Activated CD4-positive, alpha-beta memory T cell treated with anti-CD3 and anti-CD28 coated beads, Interleukin-2, amount 10 ng/mL, durations not matched to agents 7 days and 5 days (primary cell): ENCODE measurements around the gene RMND1. TPM values are rescaled to one million over a fixed set of nuclear protein-coding genes. Genes with fewer than 3 reads are reported as not detected.
A peak's percentile ranks its signal among the peaks of the same experiment; 100 is the strongest.
"Not testable (repeated sequence)": the region's sequence is repeated elsewhere in the genome, so short reads cannot be mapped to it uniquely, and the experiment has no call there.

Experiments
- CTCF ChIA-PET: fragments of 350-600 bp; sonication (Branson Sonifier 250); formaldehyde crosslinking; loops from one replicate; lab custom pipeline; 2021; ENCODE audit warnings: antibody characterized with exemption, inconsistent platforms; lab: Charles Lee
- POLR2A ChIA-PET: fragments of 350-600 bp; sonication (Branson Sonifier 250); formaldehyde crosslinking; loops from one replicate; lab custom pipeline; 2021; ENCODE audit warnings: antibody characterized with exemption; lab: Charles Lee
- DNase-seq: peaks from one replicate; pipeline ENCODE4 v3.0.0-alpha.2; 2020
- H3K27ac Mint-ChIP-seq: one replicate; pipeline ENCODE4 v1.8.0; 2021; ENCODE audit warnings: mild to moderate bottlenecking, mixed read lengths
- H3K27me3 Mint-ChIP-seq: one replicate; pipeline ENCODE4 v1.8.0; 2021; ENCODE audit warnings: mixed read lengths
- H3K36me3 Mint-ChIP-seq: one replicate; pipeline ENCODE4 v1.8.0; 2021; ENCODE audit warnings: low read depth, mixed read lengths
- H3K4me1 Mint-ChIP-seq: one replicate; pipeline ENCODE4 v1.8.0; 2021; ENCODE audit warnings: mixed read lengths
- H3K4me3 Mint-ChIP-seq: one replicate; pipeline ENCODE4 v1.8.0; 2021; ENCODE audit warnings: mild to moderate bottlenecking, mixed read lengths
- H3K9me3 Mint-ChIP-seq: one replicate; pipeline ENCODE4 v1.8.0; 2021; ENCODE audit warnings: mixed read lengths
- total RNA-seq, 2 experiments: library from RNA; stranded (reverse); gene quantifications; one replicate each; pipeline ENCODE4 v1.2.3, GENCODE V29; 2021

The RMND1 gene
- total RNA-seq, 2 experiments from 2014 or later: 18.7 to 22.6 TPM

DNA sequence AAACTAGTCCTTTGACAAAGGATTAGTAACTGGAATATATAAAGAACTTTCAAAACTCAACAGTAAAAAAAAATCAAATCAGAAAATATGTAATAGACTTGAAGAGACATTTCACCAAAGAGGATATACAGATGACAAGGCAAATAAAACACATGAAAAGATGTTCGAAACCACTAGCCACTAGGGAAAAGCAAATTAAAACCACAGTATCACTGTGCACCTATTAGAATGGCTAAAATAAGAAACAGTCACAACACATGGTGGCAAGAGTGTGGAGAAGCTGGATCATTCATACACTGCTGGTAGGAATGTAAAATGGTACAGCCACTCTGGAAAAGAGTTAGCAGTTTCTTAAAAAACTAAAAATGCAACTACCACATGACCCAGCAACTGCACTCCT is 75.5 kb downstream of the RMND1 start:
- H3K9me3 Mint-ChIP-seq: no peaks in the 10 kb centered on the region
- DNase-seq: no peak
- ChIA-PET CTCF (interaction anchor here (1.9 to 2.1 kb wide), 2 partner anchors 13 to 52 kb away, joined by 4 to 5 read pairs; no protein-coding TSS in a partner anchor), POLR2A (interaction anchor here (1.3 to 12.5 kb wide), 2 partner anchors 16 to 75 kb away, joined by 6 to 247 read pairs; partner anchors contain the start of genes RMND1 and ZBTB2)
- H3K36me3 Mint-ChIP-seq: peaks cover 30% of the 10 kb centered on the region
- no peaks in the 10 kb centered on the region for H3K27me3 Mint-ChIP-seq
- H3K4me3 Mint-ChIP-seq: peak overlapping the region; percentile 40
- H3K4me1 Mint-ChIP-seq: peaks cover 85% of the 10 kb centered on the region
- H3K27ac Mint-ChIP-seq: peak overlapping the region; percentile 75

GRCh38 chr6:151375833-151376232 is 76.1 kb downstream of the RMND1 start:
- ChIA-PET POLR2A (interaction anchor here (1.3 to 12.5 kb wide), 2 partner anchors 17 to 76 kb away, joined by 6 to 247 read pairs; partner anchors contain the start of genes RMND1 and ZBTB2), CTCF (interaction anchor here (1.9 to 2.1 kb wide), 2 partner anchors 14 to 52 kb away, joined by 4 to 5 read pairs; no protein-coding TSS in a partner anchor)
- no peaks in the 10 kb centered on the region for H3K9me3 Mint-ChIP-seq
- DNase-seq: no peak
- H3K27ac Mint-ChIP-seq: peak overlapping the region; percentile 75
- H3K36me3 Mint-ChIP-seq: peaks cover 33% of the 10 kb centered on the region
- no peak overlapping the region for H3K4me3 Mint-ChIP-seq
- H3K4me1 Mint-ChIP-seq: peaks cover 85% of the 10 kb centered on the region
- no peaks in the 10 kb centered on the region for H3K27me3 Mint-ChIP-seq

DNA sequence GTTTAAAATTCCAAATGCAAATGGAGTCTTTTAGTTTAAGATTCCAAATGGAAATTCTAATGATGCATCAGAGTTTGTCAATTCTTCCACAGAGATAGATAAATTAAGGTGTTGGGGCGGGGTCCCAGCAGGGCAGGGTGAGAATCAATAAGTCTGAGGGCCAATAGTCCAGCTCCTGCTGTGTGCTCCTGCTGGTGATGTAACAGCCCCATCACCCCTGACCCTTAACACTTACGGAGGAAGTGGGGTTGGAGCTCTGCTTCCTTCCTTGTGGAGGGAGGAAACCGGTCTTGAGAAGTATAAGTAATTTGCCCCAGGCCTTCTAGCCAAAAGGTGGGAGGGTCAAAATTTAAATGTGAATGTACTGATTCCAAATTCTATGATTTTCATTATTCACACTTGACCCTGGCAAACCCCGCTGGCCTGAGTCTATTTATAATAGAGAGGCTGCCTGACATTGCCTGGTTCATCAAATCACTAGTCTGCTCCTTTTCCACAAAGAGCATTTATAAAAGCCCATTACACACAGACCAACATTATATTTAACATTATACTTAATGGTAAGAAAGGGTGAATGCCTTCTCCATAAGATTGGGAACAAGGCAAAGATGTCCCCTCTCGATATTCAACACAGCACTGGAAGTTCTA is 77.8 kb downstream of the RMND1 start:
- H3K36me3 Mint-ChIP-seq: peaks cover 38% of the 10 kb centered on the region
- peak; percentile 35 for DNase-seq
- no peaks in the 10 kb centered on the region for H3K27me3 Mint-ChIP-seq
- peak overlapping the region; percentile 63 for H3K4me3 Mint-ChIP-seq
- ChIA-PET CTCF (interaction anchor here (0.6 to 1.6 kb wide), 4 partner anchors 11 to 508 kb away, joined by 3 to 8 read pairs (median 4); no protein-coding TSS in a partner anchor), POLR2A (interaction anchor here (1.2 to 12.5 kb wide), 6 partner anchors 11 to 811 kb away, joined by 4 to 247 read pairs (median 10); partner anchors contain the start of genes RMND1 and ZBTB2)
- peak overlapping the region; percentile 88 for H3K27ac Mint-ChIP-seq
- no peaks in the 10 kb centered on the region for H3K9me3 Mint-ChIP-seq
- peaks cover 70% of the 10 kb centered on the region for H3K4me1 Mint-ChIP-seq

GRCh38 chr6:151372164-151372563 is 79.8 kb downstream of the RMND1 start:
- DNase-seq: peak; percentile 45
- Mint-ChIP-seq H3K27me3 (no peaks in the 10 kb centered on the region), H3K9me3 (no peaks in the 10 kb centered on the region), H3K4me3 (peak overlapping the region; percentile 42), H3K4me1 (peaks cover 57% of the 10 kb centered on the region), H3K36me3 (peaks cover 41% of the 10 kb centered on the region), H3K27ac (peak overlapping the region; percentile 88)
- ChIA-PET CTCF (interaction anchor here (0.6 to 1.2 kb wide), 4 partner anchors 17 to 48 kb away, joined by 3 to 4 read pairs (median 4); no protein-coding TSS in a partner anchor), POLR2A (interaction anchor here (1.0 to 12.5 kb wide), 5 partner anchors 11 to 80 kb away, joined by 3 to 247 read pairs (median 6); partner anchors contain the start of genes RMND1 and ZBTB2)

GRCh38 chr6:151370509-151371078 is 81.3 kb downstream of the RMND1 start:
- ChIA-PET CTCF (interaction anchor here (1.0 to 1.7 kb wide), 4 partner anchors 8 to 46 kb away, joined by 3 to 4 read pairs (median 4); no protein-coding TSS in a partner anchor), POLR2A (interaction anchor here (1.4 to 12.5 kb wide), 2 partner anchors 8 to 22 kb away, joined by 3 to 247 read pairs; partner anchors contain the start of gene ZBTB2)
- DNase-seq: no peak
- no peaks in the 10 kb centered on the region for H3K27me3 Mint-ChIP-seq
- peaks cover 41% of the 10 kb centered on the region for H3K4me1 Mint-ChIP-seq
- peak overlapping the region; percentile 88 for H3K27ac Mint-ChIP-seq
- H3K36me3 Mint-ChIP-seq: peaks cover 46% of the 10 kb centered on the region
- H3K4me3 Mint-ChIP-seq: no peak overlapping the region
- no peaks in the 10 kb centered on the region for H3K9me3 Mint-ChIP-seq

DNA sequence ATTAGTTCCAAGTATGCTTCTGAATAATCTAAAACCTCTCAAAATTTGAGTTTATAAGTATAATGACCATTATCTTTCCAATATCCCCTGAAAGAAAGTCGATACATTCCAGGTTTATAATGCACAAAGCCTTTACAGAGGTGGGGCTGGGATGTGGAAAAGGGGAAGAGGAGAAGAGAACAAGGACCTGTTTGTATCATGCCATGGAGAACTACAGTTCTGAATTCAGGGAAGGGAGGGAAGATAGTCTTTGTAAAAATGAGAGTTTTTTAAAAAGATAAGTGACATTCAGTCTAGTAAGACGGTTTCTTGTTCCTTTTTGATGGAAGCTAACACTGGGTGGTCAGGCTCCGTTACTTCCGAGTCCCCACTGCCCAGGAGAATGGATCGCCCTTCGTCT is 86.7 kb downstream of the RMND1 start:
- no peaks in the 10 kb centered on the region for H3K9me3 Mint-ChIP-seq
- H3K27me3 Mint-ChIP-seq: no peaks in the 10 kb centered on the region
- H3K4me1 Mint-ChIP-seq: no peaks in the 10 kb centered on the region
- no peak overlapping the region for H3K27ac Mint-ChIP-seq
- peaks cover 50% of the 10 kb centered on the region for H3K36me3 Mint-ChIP-seq
- DNase-seq: no peak
- CTCF ChIA-PET: interaction anchor here (0.6 to 1.0 kb wide), 2 partner anchors 11 to 34 kb away, joined by 4 to 6 read pairs; no protein-coding TSS in a partner anchor
- POLR2A ChIA-PET: no interaction called here
- H3K4me3 Mint-ChIP-seq: no peak overlapping the region

- H3K36me3 Mint-ChIP-seq: peaks cover 28% of the 10 kb centered on the region
- no peak overlapping the region for H3K27ac Mint-ChIP-seq
- H3K9me3 Mint-ChIP-seq: no peaks in the 10 kb centered on the region
- H3K4me3 Mint-ChIP-seq: no peak overlapping the region
- CTCF ChIA-PET: interaction anchor here (3.1 kb wide), 1 partner anchor 35 kb away, joined by 11 read pairs; no protein-coding TSS in a partner anchor
- POLR2A ChIA-PET: no interaction called here
- no peak for DNase-seq
- H3K4me1 Mint-ChIP-seq: peaks cover 15% of the 10 kb centered on the region
- no peaks in the 10 kb centered on the region for H3K27me3 Mint-ChIP-seq
Measured at GRCh38 chr6:151359486-151359885, 92.4 kb downstream of the RMND1 start.

DNA sequence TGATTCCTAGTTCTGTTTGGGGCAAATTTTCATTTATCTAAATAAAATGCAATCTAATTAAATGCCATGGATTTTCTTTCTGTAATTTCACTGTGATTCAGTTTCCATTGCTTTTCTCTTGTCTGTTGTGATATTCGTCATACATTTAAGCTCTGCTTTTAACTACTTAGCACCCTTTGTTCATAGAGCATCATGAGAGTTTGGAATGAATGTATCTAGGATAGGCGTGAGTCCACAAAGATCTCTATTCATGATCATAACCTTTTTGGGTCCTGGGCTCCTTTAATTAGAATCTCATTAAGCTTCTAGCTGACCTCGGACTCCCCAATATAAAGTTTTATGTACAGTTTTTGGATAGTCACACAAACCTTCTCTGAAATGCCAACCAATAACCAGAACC is 93.5 kb downstream of the RMND1 start:
- CTCF ChIA-PET: interaction anchor here (1.0 to 3.1 kb wide), 2 partner anchors 12 to 34 kb away, joined by 4 to 11 read pairs; no protein-coding TSS in a partner anchor
- no peak for DNase-seq
- Mint-ChIP-seq H3K36me3 (peaks cover 22% of the 10 kb centered on the region), H3K4me3 (no peak overlapping the region), H3K27ac (no peak overlapping the region), H3K4me1 (peaks cover 15% of the 10 kb centered on the region), H3K27me3 (no peaks in the 10 kb centered on the region), H3K9me3 (no peaks in the 10 kb centered on the region)
- POLR2A ChIA-PET: interaction anchor here (0.7 to 2.5 kb wide), 2 partner anchors 32 to 78 kb away, joined by 3 to 6 read pairs; no protein-coding TSS in a partner anchor

DNA sequence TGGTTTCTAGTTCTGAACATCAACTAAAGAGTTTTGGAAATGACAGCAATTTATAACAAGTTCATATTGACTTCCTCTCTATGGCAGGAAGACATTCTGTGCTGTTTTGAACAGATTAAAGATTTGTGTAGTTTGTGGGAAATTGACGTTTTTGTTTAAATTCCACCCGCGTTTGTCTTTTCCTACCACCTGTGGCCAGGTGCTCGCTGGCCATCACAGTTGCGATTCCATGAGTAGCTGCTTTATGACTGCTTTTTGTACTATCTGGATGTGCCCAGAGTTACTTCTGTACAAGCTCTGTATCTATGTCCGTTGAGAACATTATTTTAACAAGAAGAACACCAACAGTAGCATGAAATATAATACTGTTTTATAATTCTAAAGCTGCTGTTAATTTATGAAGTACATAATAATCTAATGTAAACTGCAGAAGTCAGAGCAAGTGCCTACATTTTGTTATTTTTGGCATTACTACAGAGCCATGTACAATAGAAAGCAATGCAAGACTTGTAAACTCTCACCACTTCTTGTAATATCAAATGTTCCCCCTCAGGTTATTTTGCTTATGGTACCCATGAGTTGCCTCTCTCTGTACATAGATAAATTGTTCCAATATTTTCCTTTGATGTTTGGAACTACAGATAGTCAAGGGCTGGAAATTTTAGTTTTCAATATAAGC is 94.0 kb downstream of the RMND1 start:
- ChIA-PET POLR2A (interaction anchor here (1.0 to 2.5 kb wide), 4 partner anchors 14 to 34 kb away, joined by 3 to 6 read pairs (median 4); no protein-coding TSS in a partner anchor), CTCF (interaction anchor here (0.7 to 3.1 kb wide), 4 partner anchors 12 to 352 kb away, joined by 3 to 11 read pairs (median 7); no protein-coding TSS in a partner anchor)
- DNase-seq: no peak
- Mint-ChIP-seq H3K4me1 (peaks cover 15% of the 10 kb centered on the region), H3K4me3 (no peak overlapping the region), H3K36me3 (peaks cover 22% of the 10 kb centered on the region), H3K9me3 (no peaks in the 10 kb centered on the region), H3K27ac (no peak overlapping the region), H3K27me3 (no peaks in the 10 kb centered on the region)

DNA sequence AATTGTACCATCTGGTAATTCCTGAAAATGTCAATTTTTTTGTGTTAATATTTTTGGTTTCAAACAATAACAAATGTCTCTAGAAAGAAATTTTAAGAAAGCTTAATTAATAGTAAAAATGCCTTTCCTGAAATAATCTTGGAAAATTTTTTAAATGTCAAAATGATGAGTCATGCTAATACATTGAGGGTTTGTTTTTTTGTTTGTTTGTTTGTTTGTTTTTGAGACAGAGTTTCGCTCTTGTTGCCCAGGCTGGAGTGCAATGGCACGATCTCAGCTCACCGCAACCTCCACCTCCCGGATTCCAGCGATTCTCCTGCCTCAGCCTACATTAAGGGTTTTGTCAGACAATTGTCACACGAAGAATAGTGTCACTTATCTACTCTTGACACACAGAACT is 94.9 kb downstream of the RMND1 start:
- CTCF ChIA-PET: interaction anchor here (0.7 to 3.1 kb wide), 3 partner anchors 22 to 351 kb away, joined by 3 to 11 read pairs (median 10); no protein-coding TSS in a partner anchor
- not testable (repeated sequence) for H3K27ac Mint-ChIP-seq, H3K9me3 Mint-ChIP-seq, H3K4me3 Mint-ChIP-seq, H3K27me3 Mint-ChIP-seq, DNase-seq
- POLR2A ChIA-PET: interaction anchor here (1.0 to 2.5 kb wide), 4 partner anchors 15 to 33 kb away, joined by 3 to 6 read pairs (median 4); no protein-coding TSS in a partner anchor
- H3K4me1 Mint-ChIP-seq: peaks cover 15% of the 10 kb centered on the region
- peaks cover 20% of the 10 kb centered on the region for H3K36me3 Mint-ChIP-seq
